HPDE6-E6E7 (cell line): ENCODE results near the gene AAMDC.
"Not testable (repeated sequence)": the region's sequence is repeated elsewhere in the genome, so short reads cannot be mapped to it uniquely, and the experiment has no call there.

ENCODE experiments used
- DNase-seq: peaks from one replicate; pipeline ENCODE4 v3.0.0; 2011; ENCODE audit warnings: missing footprints; ENCODE audit errors: extremely low spot score

The AAMDC gene

GRCh38 chr11:77884829-77885190, 63.9 kb downstream of the AAMDC start:
- DNase-seq: no peak

- DNase-seq: no peak
Observed at GRCh38 chr11:77886401-77886800, 65.5 kb downstream of the AAMDC start.

- not testable (repeated sequence) for DNase-seq
Observed at GRCh38 chr11:77889045-77889444, 68.1 kb downstream of the AAMDC start.

GRCh38 chr11:77890100-77890614, 69.2 kb downstream of the AAMDC start:
- not testable (repeated sequence) for DNase-seq

- not testable (repeated sequence) for DNase-seq
Observed at GRCh38 chr11:77890619-77891056, 69.7 kb downstream of the AAMDC start.

- DNase-seq: not testable (repeated sequence)
Observed at GRCh38 chr11:77891256-77891655, 70.3 kb downstream of the AAMDC start.

GRCh38 chr11:77891703-77892102, 70.8 kb downstream of the AAMDC start:
- DNase-seq: not testable (repeated sequence)

GRCh38 chr11:77894949-77895348, 74.0 kb downstream of the AAMDC start:
- not testable (repeated sequence) for DNase-seq

GRCh38 chr11:77908835-77909234, 87.9 kb downstream of the AAMDC start:
- DNase-seq: no peak

- no peak for DNase-seq
Observed at GRCh38 chr11:77909277-77909676, 88.3 kb downstream of the AAMDC start.

GRCh38 chr11:77910828-77911227, 89.9 kb downstream of the AAMDC start:
- DNase-seq: not testable (repeated sequence)

- DNase-seq: not testable (repeated sequence)
Observed at GRCh38 chr11:77913608-77914306, 92.8 kb downstream of the AAMDC start.

- not testable (repeated sequence) for DNase-seq
Observed at GRCh38 chr11:77914307-77914791, 93.4 kb downstream of the AAMDC start.

GRCh38 chr11:77917713-77918112, 96.8 kb downstream of the AAMDC start:
- not testable (repeated sequence) for DNase-seq
